Measurements from ENCODE around the gene KRT16.
"Not testable (repeated sequence)": the region's sequence is repeated elsewhere in the genome, so short reads cannot be mapped to it uniquely, and the experiment has no call there.

KRT16 gene

DNA sequence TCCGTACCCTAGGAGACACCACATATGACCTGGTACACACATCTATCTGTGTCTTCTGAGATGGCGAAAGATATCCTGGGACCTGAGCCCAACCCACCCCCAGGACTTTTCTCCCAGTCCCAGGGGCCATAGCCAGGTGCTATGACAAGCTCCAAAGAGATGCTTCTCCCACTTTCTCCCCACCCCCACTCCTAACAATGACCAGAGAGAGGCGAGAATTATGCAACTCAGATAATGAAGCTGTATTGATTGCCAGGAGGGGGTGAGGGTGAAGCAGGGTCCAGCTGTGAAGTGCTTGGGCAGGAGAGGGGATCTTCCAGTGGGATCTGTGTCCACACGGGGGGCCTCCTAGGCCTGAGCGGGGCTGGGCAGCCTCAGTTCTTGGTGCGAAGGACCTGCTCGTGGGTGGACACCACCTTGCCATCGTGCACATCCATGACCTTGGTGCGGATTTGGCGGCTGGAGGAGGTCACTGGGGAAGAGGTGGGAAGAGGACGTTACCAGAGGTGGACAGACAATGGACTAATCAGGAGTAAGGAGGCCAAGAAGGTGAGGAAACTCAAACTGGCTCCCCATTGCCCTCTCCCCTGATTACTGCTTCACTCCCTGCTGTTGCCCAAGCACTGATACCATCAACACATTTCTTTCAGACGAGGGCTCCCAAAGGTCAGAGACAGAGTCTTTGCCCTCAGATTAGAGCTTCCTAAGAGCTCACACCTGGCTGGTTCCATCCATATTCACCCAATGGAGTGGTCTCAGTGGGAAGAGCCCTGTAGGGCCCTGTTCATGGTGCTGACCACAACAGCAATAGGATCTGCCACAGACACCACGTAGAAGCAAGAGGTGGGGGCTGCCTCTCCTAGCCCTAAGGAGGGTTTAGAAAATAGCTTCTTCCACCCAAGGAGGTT is 30.3 kb downstream of the KRT16 start:
- DNase-seq: not testable (repeated sequence)

DNA sequence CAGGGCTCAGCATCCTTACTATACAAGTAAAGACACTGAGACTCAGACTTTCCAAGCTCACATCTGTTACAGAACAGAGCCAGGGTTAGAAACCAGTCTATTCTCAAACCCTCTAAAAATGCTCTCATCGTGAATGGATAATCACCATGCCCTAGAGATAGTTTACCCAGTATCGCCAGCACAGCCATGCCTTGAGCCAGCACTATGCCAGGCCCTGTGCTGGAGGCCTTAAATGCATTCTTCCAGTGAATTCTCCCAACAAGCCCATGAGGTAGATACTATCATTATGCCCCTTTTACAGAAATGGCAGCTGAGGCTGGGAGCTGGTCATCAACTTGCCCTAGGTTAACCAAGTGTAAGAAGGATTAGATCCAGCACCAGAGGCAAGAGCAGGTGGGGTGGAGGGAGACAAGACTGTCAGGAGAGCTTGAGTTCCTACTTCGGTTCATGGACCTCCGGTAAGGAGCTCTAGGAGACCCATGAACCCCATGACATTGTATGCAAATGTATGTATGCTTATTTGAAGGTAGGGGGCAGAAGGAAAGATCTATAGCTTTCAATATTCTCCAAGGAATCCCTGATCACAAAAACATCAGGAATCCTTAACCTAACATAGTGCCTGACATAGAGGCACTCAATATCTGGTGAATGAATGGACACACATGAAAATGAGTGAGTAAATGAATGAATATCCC is 31.1 kb downstream of the KRT16 start:
- DNase-seq: no peak

DNA sequence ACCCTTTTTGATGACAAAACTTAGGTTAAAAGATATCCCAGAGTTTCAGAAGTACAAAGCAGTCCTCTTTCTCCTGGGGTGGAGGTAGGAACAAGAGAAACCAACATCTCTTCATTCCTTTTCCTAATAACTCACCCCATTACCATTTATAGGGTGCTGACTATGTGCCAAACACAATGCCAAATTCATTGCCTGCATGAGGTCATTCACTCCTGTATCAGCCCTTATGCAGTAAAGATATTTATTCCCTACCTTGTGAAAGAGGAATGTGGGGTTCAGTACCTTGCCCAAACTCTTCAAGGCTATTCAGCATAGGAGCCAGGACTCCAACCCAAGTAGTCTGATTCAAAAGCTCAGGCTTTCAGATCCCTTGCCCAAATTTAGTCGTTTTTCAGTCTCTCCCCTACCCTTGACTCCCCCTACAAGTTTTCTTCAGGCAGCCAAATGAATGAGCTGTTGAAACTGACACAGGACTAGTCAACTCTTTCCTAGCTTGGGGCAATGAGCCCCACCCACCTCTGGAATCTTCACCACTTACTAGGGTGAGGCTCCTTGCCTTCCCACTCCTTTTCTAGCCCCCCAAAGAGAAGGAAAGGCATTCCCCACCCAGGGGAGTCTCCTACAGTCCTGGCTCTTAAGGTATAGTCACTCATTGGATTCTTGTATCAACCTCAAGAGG is 31.7 kb downstream of the KRT16 start:
- no peak for DNase-seq

DNA sequence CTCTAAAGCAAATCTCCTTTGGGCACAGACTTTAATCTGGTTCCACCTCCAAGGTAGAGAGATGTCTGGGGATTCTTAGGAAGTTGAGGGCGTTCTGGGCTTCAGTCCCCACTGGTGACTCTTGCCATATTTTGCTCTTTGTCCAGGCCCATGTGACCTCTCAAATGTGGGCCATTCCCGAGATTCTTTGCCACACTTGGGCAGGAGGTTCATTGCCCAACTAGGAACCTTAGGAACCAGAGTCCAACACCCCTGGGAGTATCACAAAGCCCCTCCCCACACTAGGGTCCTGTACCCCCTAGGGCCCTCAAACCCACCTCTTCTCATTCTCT is 32.4 kb downstream of the KRT16 start:
- DNase-seq: no peak

DNA sequence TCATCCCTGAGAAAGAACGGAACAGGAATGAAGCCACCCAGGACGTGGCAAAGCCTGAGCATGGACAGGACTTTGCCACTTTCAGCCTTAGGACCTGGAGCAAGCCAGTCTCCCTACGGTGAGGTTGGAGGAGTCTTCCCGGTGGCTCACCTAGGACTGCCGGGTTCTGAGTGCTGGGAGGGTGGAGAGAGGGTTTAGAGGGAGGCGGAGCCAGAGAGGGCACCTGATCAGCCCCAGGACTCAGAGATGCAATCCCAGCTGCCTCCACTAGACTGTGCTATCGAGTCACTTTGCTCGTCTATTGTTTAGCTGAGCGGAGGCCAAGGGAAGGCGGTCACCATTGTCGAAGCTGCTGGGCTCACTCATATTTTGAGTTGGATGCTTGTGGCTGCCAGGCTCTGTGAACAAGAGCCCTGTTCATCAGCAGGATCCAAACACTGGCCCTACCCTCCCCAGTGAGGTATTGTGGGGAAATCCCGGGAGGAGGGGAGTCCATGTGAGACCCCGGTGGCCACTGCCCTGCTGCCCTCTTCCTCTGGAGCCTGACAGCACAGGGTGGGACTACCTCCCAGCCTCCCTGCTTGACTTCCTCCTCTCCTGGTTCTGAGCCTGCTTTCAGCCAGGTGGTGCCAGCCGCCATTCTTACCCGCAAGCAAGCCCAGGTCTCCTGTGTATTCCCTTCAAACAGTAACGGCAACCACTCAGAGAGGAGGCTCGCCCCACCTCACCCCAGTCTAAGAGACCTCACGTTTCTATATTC is 32.9 kb downstream of the KRT16 start:
- peak; percentile 62 for DNase-seq

DNA sequence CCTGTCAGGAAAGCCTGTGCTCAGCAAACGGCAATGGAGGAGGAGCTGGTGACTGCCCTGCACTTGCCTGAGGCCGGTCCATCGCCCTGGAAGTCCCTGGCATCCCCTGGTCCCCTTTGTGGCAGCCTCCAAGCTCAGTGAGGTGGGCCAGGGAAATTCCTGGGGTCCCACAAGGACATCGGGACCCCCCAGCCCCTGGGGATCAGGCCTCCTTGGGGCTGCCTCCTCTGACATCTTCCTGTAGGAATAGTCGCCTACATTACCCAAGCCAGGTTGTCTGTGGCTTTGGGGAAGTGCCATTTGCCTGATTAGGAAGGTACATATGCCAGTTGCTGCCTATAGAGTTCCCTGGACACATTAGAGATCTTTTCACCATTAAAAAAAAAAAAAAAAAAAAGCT is 33.6 kb downstream of the KRT16 start:
- DNase-seq: no peak

DNA sequence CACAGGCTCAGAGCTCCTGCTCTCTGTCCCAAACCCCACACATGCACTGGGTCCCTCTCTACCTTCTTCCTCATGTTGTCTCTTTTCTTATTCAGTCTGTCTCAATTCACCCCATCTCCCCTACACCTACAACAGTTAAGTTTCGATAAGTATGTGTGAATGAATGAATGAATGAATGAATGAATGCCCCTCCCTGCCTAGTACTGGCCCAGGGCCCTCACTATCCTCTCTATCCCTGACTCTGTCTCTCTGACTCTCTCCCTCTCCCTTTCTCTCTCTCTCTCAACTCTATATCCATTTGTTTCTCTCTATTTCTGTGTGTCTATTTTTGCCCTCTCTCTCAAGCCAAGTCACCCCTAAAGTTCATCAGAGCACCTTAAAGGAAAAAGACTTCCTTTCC is 34.0 kb downstream of the KRT16 start:
- no peak for DNase-seq

DNA sequence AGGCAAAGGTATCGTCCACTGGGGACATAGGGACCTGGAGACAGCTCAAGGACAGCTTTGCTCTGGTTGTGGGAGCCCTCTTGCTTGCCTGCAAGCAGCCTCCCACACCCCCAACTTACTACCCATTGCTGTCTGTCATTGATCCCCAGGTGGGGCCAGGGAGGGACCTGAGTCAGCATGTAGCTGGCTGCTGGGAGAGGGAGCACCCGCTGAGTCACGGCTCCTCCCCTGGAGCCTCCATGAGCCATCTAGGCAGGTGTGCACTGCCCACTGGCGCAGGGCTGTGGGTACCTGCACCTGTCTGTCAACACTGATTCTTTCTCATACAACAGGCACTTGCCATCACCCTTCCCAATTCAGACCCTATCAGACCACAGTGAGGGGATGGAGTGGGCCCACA is 35.8 kb downstream of the KRT16 start:
- not testable (repeated sequence) for DNase-seq

DNA sequence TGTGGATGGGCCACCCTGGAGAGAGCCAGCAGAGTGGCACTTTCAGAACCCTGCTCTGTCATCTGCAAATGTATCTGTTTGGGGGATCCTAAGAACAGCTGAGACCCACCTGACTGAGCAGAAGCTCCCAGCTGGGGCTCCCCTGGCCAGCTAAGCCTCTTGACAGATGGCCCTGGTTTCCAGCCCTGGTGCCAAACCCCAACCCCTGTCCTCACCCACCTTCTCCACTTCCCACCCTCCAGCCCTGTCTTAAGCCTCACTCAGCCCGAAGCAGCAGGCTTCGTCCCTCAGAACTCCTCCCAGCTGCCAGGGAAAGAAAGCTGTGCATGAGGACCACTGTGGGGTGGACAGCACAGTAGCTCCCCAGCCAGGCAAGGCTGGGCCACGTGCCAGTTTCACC is 37.2 kb downstream of the KRT16 start:
- no peak for DNase-seq

DNA sequence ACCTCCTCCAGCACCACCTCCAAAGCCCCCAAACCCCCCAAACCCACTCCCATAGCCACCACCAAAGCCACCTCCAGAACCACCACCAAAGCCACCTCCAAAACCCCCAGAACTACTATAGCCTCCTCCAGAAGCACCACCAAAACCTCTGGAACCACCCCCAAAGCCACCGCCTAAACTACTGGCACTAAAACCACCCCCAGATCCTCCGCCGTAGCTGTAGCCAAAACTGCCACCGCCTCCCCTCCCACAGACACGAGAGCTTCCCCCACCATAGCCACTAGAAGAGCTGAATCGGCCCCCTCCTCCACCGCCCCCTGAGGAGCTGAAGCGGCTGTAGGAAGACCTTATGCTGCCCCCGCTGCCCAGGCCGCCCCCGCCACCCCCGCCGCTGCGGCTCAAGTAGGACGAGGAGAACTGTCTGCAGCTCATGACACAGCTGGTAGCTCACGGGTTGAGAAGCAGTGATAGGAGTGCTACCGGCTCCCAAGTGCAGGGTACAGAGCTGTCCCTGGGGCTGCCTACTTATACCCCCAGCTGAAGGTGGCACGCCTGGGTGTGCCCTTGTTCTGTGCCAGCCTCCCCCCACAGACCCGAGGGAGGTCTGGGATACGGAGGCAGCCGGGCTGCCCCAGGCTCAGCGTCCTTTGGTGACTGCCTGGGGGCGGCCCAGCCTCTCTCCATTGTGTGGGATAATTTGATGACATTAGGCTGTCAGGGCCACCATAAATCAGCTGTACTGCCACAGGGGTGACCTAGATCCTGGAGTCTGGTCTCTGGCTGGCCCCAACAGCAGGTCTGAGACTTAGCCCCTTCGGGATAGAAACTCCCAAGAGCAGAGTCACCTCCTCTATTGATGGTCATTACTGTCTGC is 40.8 kb downstream of the KRT16 start, which contains the start of gene KRT9:
TSS of gene KRT9 (minus strand) at position 499 of the 874 bp plus-strand sequence. CDS start at position 432, 67 bp downstream.
- DNase-seq: no peak

DNA sequence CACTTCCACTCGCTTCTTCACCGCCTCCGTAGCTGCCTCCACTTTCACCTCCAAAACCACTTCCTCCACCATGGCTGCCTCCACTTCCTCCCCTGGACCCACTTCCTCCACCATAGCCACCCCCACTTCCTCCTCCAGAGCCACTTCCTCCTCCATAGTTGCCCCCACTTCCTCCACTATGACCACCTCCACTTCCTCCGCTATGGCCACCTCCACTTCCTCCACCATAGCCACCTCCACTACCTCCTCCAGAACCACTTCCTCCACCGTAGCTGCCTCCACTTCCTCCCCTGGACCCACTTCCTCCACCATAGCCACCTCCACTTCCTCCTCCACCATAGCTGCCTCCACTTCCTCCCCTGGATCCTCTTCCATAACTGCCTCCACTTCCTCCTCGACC is 45.2 kb downstream of the KRT16 start:
- no peak for DNase-seq

DNA sequence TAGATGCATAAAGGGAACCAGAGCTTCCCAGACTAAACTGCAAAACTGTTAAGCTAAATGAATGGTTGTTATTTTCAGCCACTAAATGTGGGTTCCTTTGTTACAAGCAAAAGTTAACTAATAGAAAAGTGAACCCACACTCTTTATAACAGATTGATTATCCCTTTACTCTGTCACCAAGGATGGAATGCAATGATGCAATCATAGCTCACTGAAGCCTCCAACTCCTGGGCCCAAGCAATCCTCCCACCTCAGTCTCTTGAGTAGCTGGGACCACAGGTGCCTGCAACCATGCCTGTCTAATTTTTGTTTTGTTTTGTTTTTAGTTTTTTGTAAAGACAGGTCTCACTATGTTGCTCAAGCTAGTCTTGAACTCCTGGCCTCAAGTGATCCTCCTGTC is 47.2 kb downstream of the KRT16 start:
- DNase-seq: no peak

DNA sequence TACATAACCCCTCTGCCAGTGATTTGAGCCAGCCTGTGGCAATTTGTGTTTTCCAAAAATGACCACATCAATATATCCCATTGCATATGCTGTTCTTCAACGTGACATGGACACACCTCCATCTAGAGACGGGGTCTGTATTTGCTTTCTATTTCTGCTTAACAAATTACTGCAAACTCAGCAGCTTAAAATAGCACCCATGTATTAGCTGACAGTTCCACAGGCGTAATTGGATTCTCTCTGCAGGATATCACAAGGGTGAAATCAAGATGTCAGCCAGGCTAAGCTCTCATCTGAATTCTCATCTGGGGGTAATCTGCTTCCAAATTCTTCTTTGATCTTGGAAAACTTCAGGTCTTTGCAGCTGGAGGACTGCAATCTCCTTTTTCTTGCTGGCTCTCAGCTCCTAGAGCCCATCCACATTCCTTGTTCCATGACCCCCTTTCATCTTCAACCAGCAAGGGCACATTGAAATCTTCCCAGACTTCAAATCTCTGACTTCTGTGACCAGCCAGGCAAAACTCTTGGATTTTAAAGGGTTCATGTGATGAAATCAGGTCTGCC is 48.9 kb downstream of the KRT16 start:
- DNase-seq: no peak

DNA sequence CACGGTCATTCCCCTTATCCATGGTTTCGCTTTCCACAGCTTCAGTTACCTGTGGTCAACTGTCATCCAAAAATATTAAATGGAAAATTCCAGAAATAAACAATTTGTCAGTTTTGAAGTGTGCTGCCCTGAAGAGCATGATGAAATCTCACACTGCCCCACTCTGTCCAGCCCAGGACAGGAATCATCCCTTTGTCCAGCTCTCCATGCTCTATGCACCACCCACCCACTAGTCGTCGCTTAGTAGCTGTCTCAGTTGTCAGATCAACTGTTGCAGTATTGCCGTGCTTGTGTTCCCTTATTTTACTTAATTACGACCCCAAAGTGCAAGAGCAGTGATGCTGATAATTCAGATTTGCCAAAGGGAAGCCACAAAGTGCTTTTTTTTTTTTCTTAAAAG is 51.0 kb downstream of the KRT16 start:
- DNase-seq: no peak

All from fibroblast of skin of abdomen (primary cell).